Gastrocnemius medialis (tissue), 4 donors: ENCODE measurements around the gene KCNQ1. TPM values are rescaled to one million over a fixed set of nuclear protein-coding genes. Genes with fewer than 3 reads are reported as not detected.

ENCODE experiments used
- ATAC-seq, 2 donors: fragments of 150-250 bp; one replicate each; pipeline ENCODE4 v1.9.1; 2016
- DNase-seq, 2 donors: peaks; one replicate each; pipeline ENCODE4 v3.0.0-alpha.2; 2019
- H3K27ac ChIP-seq, 4 donors: fragments of 200-600 bp; sonication (generic); 1 replicate in 1 of 4; 2 replicates in 3 of 4; pipeline ENCODE4 v1.5.1; 2016 to 2018; ENCODE audit warnings: mild to moderate bottlenecking in 2 of 4, moderate library complexity in 1 of 4
- H3K27me3 ChIP-seq, 3 donors: fragments of 200-600 bp; sonication (generic) in 2 of 3; 1 replicate in 1 of 3; 2 replicates in 2 of 3; pipeline versions ENCODE4 v1.5.1 to v1.6.0; 2016 to 2019; ENCODE audit warnings: mild to moderate bottlenecking in 1 of 3, moderate library complexity in 1 of 3
- H3K36me3 ChIP-seq, 2 donors: fragments of 200-600 bp; sonication (generic) in 1 of 2; one replicate each; pipeline ENCODE4 v1.5.1; 2017 to 2018
- H3K4me1 ChIP-seq, 2 donors: fragments of 200-600 bp; sonication (generic) in 1 of 2; one replicate each; pipeline ENCODE4 v1.5.1; 2016 to 2017; ENCODE audit warnings: mild to moderate bottlenecking in 2 of 2
- H3K4me3 ChIP-seq, 4 donors: fragments of 200-600 bp; sonication (generic) in 3 of 4; 1 replicate in 1 of 4; 2 replicates in 3 of 4; pipeline ENCODE4 v1.5.1; 2016 to 2019; ENCODE audit warnings: mild to moderate bottlenecking in 2 of 4
- H3K9me3 ChIP-seq, 3 donors: fragments of 200-600 bp; sonication (generic) in 2 of 3; 1 replicate in 1 of 3; 2 replicates in 2 of 3; pipeline ENCODE4 v1.5.1; 2016 to 2019
- POLR2A ChIP-seq, 2 donors: fragments of 450-650 bp; IDR thresholded peaks; one replicate each; pipeline ENCODE4 v1.6.1; 2017; ENCODE audit warnings: antibody characterized with exemption in 2 of 2, mild to moderate bottlenecking in 2 of 2, moderate library complexity in 2 of 2
- in situ Hi-C, 4 donors: fragments of 200-750 bp; cut with MboI; loops; one replicate each; pipeline versions ENCODE4 v1.15.0 to v1.8.0; 2017; ENCODE audit warnings: low sequenced_read_pairs in 4 of 4
- intact Hi-C: fragments of 100-400 bp; cut with DNase I; formaldehyde crosslinking; loops from one replicate; pipeline ENCODE4 v1.15.1; 2023; ENCODE audit warnings: low total_unique reads
- total RNA-seq, 4 donors: library from RNA; depleted of rRNA; stranded (reverse); fragments of >200 nt; gene quantifications; one replicate each; pipeline versions ENCODE4 v1.1.0 to v1.2.3, GENCODE V29; 2016
- TF ChIP-seq, protein P1 (sequence below), 5 experiments: fragments of 450-650 bp in 3 of 5; fragments of 200-600 bp in 2 of 5; sonication (generic) in 2 of 5; IDR thresholded peaks in 4 of 5; conservative IDR thresholded peaks in 1 of 5; 1 replicate in 4 of 5; 2 replicates in 1 of 5; pipeline ENCODE4 v1.5.1; 2016 to 2019; ENCODE audit warnings: antibody characterized with exemption in 5 of 5, mild to moderate bottlenecking in 3 of 5, moderate library complexity in 3 of 5

Gene KCNQ1
- total RNA-seq, 4 donors from 2014 or later: 0.15 to 1.00 (median 0.67) TPM

DNA sequence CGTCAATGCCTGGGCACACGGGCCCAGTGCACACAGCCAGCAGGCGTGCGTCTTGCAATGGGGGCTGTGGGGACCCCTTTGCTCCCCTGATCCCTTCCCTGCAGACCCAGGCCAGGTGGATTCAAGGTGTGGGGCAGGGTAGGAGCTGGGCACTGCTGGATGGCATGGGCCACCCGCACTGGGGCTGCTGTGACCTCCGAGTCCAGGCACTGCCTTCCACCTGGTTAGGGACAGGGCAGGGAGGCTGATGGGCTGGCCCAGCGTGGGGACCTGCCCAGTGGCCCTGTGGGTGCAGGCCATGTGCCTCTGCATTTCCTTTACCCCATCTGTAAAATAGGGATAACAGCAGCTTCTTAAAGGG lies 22.9 kb downstream of the KCNQ1 start:
- Histone ChIP-seq H3K4me3 (no peak overlapping the region), H3K9me3 (no peaks in the 10 kb centered on the region), H3K27me3 (peaks cover 0 to 4% (median 3%) of the 10 kb centered on the region in 3 donors), H3K36me3 (no peaks in the 10 kb centered on the region), H3K4me1 (no peaks in the 10 kb centered on the region), H3K27ac (no peak overlapping the region)
- TF ChIP-seq, protein P1, sequence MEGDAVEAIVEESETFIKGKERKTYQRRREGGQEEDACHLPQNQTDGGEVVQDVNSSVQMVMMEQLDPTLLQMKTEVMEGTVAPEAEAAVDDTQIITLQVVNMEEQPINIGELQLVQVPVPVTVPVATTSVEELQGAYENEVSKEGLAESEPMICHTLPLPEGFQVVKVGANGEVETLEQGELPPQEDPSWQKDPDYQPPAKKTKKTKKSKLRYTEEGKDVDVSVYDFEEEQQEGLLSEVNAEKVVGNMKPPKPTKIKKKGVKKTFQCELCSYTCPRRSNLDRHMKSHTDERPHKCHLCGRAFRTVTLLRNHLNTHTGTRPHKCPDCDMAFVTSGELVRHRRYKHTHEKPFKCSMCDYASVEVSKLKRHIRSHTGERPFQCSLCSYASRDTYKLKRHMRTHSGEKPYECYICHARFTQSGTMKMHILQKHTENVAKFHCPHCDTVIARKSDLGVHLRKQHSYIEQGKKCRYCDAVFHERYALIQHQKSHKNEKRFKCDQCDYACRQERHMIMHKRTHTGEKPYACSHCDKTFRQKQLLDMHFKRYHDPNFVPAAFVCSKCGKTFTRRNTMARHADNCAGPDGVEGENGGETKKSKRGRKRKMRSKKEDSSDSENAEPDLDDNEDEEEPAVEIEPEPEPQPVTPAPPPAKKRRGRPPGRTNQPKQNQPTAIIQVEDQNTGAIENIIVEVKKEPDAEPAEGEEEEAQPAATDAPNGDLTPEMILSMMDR (IDR thresholded peaks at IDR 0.05 in 4 of 5, conservative IDR thresholded peaks at IDR 0.05 in 1 of 5): no peak
- no peak for TF ChIP-seq POLR2A (IDR thresholded peaks at IDR 0.05)
- ATAC-seq (no peak), DNase-seq (no peak)
- intact Hi-C loops (no loop called here), in situ Hi-C loops (no loop called here)

DNA sequence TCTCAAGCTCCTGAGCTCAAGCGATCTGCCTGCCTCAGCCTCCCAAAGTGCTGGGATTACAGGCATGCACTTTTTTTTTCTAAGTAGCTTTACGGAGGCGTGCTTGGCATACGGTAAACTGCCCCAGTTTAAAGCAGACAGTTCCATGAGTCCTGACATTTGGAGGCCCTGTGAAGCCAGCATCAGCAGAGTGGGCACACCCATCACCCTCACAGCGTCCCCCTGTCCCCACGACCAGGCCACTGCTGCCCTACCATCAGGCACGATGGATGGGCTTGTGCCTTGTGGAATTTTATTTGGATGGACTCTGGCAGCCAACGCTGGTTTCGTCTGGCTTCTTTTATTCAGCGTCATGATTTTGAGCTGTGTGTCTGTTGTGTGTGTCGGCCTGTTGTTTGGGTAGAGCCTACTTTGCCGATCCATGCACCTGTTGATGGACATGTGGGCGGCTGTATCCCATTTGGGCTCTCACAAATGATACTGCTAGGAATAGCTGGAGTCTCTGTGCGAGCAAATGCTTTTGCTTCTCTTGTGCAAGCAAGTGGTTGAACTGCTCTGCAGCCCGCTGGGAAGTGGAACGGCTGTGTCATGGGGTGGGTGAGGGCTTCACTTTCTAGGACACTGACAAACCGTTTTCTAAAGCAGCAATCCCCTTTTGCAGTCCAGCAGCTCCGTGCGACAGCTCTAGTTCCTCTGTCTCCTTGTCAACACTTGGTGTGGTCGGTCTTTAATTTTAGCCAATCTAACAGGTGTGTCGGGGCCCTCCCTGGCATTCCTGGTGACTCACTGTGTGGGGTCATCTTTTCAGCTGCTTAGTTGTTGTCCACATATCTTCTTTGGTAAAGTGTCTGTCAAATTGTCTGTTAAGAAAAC lies 23.8 kb downstream of the KCNQ1 start:
- H3K9me3 ChIP-seq: no peaks in the 10 kb centered on the region
- intact Hi-C loops: no loop called here
- no peak for DNase-seq
- no peak for ATAC-seq
- H3K4me3 ChIP-seq: no peak overlapping the region
- no peak overlapping the region for H3K27ac ChIP-seq
- peaks cover 3 to 4% (median 4%) of the 10 kb centered on the region in 3 donors for H3K27me3 ChIP-seq
- in situ Hi-C loops: no loop called here
- TF ChIP-seq POLR2A (IDR thresholded peaks at IDR 0.05): no peak
- TF ChIP-seq, protein P1 (IDR thresholded peaks at IDR 0.05 in 4 of 5, conservative IDR thresholded peaks at IDR 0.05 in 1 of 5): no peak
- H3K36me3 ChIP-seq: no peaks in the 10 kb centered on the region
- no peaks in the 10 kb centered on the region for H3K4me1 ChIP-seq

DNA sequence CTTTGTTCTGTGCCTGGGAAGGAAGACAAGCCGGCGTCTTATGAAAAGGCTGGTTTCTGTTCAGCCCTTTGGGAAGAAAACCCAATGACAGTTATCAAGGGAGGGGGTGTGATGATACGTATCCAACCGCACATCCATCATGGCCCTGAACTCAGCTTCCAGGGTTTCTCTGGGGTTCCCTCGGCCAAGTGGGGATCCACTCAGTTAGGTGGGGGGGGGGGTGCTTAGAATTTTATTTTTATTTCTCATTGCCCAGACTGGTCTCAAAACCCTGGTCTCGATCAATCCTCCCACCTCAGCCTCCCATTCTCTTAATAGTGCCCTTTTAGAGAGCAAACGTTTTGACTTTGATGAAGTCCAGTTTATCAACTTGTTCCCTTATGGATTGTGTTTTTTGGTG lies 25.7 kb downstream of the KCNQ1 start:
- intact Hi-C loops (no loop called here), in situ Hi-C loops (no loop called here)
- H3K4me3 ChIP-seq: no peak overlapping the region
- no peak overlapping the region for H3K27ac ChIP-seq
- no peak for TF ChIP-seq POLR2A (IDR thresholded peaks at IDR 0.05)
- TF ChIP-seq, protein P1 (IDR thresholded peaks at IDR 0.05 in 4 of 5, conservative IDR thresholded peaks at IDR 0.05 in 1 of 5): no peak
- no peaks in the 10 kb centered on the region for H3K4me1 ChIP-seq
- H3K27me3 ChIP-seq: peaks cover 3 to 6% (median 4%) of the 10 kb centered on the region in 3 donors
- DNase-seq (no peak), ATAC-seq (no peak)
- no peaks in the 10 kb centered on the region for H3K9me3 ChIP-seq
- H3K36me3 ChIP-seq: no peaks in the 10 kb centered on the region

DNA sequence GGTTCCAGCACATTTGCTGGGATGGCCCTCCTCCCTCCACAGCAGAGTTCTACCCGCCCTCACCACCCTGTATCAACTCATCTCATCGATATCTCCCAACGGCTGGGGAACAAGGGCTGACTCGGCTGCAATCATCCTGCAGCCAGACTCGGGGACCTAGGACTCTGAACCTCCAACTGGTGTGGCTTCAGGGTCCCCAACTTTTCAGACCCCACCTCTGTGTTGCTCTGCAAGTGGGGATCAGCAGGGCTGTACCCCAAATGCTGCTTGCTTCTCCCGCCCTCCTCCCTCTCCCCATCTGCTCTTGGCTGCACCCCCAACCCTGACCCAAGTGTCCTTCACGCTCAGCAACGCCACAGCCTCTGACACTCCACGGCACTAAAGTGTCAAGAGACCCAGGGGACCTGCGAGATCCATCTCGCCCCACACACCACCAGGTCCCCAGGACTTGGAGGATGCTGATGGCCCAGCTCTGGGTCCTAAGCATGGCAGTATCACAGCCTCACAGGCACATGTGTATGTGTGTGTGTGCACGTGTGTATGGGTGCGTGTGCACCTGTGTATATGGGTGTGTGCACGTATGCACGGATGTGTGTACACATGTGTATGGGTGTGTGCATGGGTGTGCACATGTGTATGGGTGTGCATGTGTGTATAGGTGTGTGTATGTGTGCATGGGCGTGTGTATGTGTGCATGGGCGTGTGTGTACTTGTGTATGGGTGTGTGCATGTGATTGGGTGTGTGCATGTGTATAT lies 26.4 kb downstream of the KCNQ1 start:
- no peak overlapping the region for H3K4me3 ChIP-seq
- H3K36me3 ChIP-seq: no peaks in the 10 kb centered on the region
- DNase-seq (no peak), ATAC-seq (no peak)
- H3K27me3 ChIP-seq: peaks cover 3 to 6% (median 4%) of the 10 kb centered on the region in 3 donors
- H3K27ac ChIP-seq: no peak overlapping the region
- TF ChIP-seq, protein P1 (IDR thresholded peaks at IDR 0.05 in 4 of 5, conservative IDR thresholded peaks at IDR 0.05 in 1 of 5): no peak
- no peak for TF ChIP-seq POLR2A (IDR thresholded peaks at IDR 0.05)
- in situ Hi-C loops: no loop called here
- intact Hi-C loops: no loop called here
- no peaks in the 10 kb centered on the region for H3K4me1 ChIP-seq
- no peaks in the 10 kb centered on the region for H3K9me3 ChIP-seq
